Left kidney (tissue), 2 donors: ENCODE measurements around the gene RERE. TPM values are rescaled to one million over a fixed set of nuclear protein-coding genes. Genes with fewer than 3 reads are reported as not detected.
"Not testable (repeated sequence)": the region's sequence is repeated elsewhere in the genome, so short reads cannot be mapped to it uniquely, and the experiment has no call there.

Source experiments
- DNase-seq: peaks from one replicate; pipeline ENCODE4 v3.0.0-alpha.2; 2013
- polyA plus RNA-seq: library from polyadenylated mRNA; unstranded; fragments of 120-200 nt; gene quantifications from one replicate; pipeline ENCODE4 v1.2.1, GENCODE V29; 2013; ENCODE audit not compliant: insufficient read length

The RERE gene
- polyA plus RNA-seq, 1 donor, result 163 TPM

DNA sequence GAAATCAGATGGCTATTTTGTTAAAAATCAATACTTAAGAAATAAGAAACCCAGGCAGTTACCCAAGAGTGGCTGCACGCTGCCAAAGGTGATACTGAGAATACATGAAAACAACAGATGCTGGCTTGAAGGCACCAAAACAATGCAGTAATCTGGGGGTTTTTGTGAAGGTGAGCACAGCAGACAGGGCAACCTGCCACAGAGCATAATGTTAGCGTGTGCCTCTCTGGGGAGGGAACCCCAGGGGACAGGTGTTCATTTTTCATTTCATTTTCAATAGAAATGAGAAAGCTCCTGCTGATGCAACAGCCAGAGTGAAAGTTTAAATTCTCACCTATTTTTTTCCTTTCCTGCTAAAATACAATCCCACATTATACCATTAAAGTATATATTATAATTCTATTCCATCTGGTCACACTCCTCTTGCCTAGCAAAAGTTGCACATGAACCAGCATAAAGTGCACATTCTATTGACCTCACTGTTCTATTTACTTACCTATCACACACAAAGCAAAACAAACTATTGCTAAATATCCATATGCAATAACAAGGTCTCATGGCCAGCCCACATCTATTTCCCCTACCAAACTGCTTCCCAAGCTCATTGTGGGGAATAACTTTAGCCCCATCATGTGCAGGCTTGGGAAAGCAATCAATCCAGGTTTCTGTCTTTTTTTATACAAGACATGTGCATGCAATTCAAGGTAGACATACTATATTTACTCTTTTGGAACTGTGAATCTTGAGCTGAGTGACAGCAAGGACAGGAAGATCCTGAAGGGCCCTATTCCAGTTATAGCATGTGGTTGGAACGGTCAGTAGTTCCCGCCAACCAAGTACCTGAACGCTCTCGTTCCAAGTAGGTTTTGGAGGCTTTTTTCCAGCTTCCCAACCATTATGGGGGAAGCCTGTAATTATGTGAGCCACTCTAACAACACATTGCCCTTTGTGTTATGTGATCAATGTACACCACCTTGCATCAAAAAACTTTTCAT lies 173.6 kb downstream of the RERE start:
- no peak for DNase-seq

DNA sequence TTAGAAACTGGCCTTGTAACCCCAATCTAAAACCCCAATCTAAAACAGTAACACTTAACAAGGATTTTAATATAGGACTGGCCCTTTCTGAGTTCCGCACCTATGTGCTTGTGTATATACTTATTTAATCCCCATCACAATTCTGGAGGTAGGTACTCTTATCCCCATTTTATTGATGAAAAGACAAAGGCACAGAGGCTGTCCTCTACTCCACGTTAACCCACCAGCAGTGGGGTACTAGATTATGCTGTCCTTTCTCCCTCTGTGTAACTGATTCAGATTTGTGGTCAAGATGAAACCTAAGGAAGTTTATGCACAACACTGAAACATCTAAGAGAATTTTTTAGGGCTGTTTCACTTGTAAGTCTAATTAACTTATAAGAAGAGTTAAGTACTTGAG lies 175.3 kb downstream of the RERE start:
- DNase-seq, result no peak

DNA sequence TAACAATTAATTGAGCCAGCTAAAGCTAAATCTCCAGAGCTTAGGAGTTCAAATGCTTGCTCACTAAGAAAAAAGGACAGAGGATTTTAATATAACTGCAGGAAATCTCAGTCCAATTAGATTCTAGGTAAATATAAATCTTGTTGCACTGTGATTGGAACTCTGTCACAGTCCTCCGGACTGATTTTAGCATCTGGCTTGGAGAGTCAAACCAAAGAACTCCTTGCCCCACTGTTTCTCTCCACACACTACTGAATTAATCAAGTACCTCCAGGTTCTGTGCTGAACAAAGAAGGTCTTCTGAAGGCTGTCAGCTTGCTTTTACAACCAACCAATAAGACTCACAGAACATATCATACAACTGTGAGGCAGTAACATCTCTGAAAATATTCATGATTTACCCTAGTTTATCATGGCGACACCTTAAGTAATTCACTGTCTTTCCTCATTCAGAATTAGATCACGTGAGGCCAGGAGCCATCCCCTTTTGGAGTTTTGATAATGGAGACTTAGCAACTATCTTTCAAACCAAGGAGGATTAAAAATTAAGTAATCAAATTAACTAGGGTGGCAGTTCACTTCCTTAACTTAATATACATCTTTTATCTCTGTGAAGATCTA lies 176.0 kb downstream of the RERE start:
- no peak for DNase-seq

DNA sequence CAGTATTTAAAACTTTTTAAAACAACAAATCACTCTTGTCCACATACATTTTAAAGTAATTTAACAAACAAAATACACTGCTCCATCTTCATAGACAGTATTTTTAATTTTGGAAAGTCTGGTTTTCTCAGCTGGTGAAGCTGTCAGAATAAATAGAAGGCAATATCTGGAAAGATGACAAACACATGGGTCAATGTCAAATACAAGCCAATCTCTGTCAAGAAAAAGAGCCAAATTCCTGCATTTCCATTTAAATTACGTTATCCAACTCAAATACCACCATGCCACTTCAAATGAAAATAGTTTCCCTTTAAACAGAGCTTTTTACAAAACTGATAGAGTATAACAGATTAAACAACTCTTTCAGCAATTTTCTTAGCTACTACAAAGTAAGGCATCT lies 176.5 kb downstream of the RERE start:
- DNase-seq, result no peak

DNA sequence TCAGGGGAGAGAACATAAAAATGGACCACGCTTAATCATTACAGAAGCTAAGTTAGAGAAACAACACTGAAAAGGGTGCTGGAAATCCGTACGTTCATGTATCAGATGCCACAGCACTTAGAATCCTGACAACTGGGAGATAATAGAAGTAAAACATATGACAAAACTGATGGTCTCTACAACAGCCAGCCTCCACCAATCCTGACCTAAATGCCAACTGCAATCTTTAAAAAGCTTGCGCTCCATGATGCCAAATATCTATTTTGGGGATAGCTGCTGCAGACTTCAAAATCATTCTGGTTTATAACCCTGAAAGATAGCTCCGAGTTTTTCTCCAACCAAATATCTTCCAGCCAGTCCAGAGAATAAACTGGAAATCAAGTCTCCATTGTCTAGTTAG lies 178.3 kb downstream of the RERE start:
- no peak for DNase-seq

DNA sequence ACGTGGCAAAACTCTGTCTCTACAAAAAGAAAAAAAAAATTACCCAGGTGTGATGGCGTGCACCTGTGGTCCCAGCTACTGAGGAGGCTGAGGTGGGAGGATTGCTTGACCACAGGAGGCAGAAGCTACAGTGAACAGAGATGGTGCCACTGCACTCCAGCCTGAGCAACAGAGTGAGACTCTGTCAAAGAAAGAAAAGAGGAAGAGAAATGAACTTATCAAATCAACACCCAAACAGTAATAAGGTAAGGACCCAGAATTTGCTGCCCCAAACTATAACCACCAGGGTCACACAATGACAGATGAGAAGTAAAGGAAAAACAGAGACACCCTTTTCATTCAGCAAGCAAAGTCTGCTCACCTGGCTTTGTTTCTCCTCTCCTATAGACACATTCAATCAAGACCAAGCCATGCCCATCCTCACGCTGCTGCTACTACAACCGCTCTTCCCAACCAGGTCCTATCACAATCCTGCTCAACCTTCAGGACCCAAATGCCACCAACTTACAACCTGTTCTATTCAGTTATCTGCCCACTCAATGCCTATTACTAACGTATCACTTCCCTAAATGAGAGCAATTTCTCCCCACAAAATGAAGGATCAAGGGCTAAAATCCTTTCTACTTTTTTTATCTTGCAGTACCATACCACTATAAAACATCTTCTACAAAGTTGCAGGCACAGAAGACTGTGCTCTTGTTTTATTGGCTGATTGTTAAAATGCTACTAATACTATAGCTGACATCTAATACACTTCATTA lies 183.5 kb downstream of the RERE start:
- DNase-seq, result no peak

DNA sequence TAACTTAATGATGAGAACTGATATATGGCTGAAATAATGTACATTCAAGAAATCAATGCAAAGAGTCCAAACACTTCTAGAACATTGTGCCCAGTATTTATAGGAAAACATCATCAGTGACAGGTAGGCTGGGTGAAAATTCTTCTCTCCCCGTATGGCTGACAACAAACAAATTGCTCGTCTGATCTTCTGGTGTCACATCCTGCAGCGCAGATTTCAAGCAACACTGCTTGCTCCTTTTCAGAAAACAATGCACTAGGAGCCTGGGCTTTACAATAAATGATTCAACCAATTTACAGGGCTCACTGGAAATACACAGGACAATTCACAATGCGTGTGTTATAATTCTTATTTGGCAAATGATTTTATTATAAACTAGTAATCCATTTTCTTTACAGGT lies 185.3 kb downstream of the RERE start:
- no peak for DNase-seq

DNA sequence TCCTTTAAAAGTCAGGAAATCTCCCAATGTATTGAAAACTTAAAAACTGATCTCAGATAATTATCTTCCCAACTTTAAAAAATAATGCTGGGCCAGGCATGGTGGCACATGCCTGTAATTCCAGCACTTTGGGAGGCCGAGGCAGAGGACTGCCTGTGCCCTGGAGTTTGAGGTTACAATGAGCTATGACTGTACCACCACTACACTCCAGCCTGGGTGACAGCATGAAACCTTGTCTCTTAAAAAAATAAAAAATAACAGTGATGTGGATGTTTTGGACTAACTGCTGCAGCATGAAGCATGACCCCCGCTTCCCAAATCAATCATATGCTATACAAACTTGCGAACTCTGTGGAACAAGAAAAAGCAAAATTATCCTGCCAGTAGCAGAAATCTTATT lies 186.3 kb downstream of the RERE start:
- DNase-seq, result no peak

DNA sequence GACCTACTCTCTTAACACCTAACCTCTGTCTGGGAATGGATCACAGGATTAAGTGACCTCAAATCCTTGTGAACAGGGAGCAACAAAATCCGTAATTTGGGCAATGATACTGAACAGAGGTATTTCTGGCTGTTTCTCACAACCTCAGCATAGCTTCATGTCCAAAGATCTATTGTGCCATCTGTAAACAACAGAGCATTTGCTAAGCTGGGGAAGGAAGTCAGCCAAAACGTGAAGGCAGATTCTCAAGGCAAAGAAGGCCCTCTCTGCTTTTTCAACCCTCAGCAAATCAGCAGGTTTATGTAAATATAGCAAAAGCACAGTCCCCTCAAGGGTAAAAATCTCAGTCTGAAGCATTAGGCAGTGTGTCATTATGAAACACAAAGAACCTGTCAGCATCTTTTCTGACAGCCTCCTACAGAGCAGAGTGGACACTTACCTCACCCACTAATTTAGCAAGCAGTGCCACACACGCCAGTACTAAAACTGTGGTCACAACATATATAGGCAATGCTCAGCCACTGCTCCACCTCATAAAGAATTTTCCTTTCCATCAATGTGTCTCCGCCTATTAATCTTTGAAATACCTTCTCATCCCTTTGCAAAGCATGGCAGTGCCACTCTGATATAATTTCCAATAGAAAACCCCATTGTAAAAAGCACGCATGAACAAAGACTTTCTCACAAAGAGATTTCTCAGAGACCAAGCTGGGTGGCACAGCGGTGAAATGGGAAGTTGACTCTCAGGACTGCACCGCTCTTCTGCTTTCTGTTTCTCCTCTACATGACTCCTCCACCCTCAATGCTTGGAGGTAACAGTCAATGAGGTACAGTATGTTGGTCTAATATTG lies 188.0 kb downstream of the RERE start:
- no peak for DNase-seq

DNA sequence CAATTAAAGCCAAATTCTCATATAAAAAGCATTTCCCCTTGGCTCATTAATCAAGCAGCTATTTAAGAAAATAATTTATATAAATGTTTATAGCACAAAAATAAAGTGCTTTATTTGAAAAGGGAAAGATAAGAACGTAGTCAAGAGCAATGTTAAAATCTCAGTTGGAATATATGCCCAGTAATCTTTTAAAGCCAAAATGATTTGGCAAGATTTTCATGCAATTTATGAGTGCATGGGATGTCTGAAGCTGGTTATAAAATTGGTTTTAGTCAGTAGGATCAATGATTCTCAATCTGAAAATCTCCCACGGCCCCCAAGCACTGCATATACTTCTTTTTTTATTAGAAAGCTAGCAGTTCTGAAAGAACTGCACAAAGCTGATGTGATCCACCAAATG lies 188.8 kb downstream of the RERE start:
- no peak for DNase-seq

DNA sequence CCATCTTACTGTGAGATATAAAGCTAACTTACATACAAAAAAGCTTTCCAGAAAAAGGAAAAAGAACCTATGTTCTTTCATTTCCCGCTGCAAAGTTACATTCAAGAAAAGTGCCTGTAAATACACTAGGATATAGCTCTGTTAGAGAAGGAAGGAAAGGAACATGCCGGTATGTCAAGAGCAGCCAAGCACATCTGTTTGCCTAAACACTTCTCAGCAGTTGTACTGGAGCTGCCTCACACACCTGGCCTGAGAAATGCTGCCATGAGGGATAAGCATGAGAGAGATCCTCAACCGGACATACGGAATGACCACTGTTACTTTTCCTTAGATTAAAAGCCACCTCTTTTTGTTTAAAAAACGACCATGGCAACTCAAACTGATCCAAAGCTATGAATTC lies 189.7 kb downstream of the RERE start:
- no peak for DNase-seq

DNA sequence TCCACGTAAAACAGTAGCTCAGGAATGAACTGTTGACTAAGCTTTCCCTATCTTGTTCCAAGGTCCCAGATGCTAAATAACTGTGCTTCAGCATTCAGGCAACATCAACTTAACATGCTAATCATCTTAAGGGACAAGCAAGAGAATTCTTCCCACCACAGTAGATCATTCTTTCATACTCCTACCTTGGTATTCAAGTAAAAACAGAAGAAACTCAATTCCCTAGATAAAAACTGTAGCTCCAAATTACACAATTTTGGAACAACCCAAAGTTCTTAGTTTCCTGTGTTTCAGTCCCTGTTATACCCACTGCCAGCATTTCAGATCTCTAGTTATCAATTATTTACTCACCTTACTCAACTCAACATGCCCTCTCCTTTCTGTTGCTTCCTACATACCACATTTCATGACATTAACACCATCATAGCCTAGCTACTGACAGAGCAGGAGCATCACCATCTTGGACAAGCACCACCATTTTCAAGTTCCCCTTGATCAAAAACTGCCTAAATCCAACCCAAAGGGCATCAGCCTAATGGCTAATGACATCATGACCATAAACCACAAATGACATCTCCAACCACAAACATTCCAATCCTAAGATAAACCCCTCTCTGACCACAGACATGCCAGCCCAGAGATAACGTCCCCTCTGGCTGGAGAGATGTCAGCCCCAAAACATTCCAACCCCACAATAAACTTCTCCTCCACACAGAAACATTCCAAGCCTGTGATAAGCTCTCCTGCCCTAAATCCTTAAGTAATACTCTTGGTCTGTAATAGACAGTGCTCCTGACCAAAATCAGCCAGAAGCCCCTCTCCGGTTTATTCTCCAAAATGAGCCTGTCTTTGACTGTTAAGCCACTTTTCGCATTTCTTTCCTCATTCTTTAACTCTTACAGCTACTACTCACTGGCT lies 191.2 kb downstream of the RERE start:
- DNase-seq, result no peak

DNA sequence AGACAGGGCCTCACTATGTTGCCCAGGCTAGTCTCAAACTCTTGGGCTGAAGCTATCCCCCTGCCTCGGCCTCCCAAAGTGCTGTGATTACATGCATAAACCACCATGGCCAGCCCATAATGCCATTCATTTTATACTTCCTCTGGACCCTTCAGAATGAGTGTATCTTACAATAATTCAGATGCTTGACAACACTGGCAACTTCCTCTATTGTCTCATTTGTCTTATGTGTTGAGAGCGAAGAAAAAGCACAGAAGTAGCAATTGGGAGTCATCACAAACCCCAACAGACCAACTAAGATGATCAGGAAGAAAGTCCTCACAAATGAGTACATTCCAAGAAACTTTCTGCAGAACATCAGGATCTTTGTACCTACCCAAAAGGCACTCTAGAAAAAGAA lies 191.9 kb downstream of the RERE start:
- no peak for DNase-seq

DNA sequence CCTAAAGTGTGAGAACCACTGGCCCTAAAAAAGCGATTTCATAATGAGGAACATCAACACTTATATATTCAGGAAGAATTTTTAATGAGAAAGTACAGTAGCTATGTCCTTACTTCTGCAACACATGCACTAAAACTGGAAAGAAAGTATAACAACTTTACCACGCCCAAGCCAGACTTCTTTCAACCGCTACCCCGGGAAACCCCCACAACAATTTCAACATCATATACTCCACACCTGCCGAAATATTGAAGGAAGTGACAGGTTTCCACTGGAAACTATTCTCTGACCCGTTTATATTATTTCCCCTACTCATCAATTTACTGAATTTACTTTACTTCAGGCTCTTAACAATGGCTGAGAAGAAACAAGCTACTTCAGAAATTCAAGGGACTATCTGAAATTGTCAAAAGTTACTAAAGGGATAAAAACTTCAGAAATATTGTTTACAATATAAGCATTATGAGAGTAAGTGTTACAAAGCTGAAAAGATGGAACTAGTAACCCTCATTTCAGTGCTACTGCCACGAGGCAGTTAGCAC lies 193.7 kb downstream of the RERE start:
- DNase-seq, result not testable (repeated sequence)

DNA sequence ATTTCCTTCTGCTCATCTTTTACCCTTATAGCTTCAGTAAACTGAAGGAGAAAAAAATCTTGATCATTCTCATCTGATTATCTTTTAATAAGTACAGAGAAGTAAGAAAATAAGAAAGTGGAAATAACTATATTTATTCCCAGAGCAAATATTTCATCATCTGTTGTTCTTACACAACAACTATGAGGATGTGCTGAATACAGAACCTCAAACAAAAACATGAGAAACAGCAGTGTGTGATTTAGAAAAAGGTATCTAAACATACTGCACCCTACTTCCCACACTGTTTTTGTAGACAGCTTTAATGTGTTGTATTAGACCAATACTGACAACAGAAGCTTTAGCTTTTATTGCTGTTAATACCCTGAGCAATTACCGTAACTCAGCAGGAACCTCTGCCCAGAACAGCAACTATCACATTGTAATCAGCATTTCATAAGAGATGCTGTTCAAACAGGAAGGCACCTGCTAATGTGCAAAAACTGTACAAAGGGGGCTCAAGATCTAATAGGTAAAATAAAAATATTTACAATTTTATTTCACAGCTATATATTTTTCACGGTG lies 195.6 kb downstream of the RERE start:
- DNase-seq, result not testable (repeated sequence)

DNA sequence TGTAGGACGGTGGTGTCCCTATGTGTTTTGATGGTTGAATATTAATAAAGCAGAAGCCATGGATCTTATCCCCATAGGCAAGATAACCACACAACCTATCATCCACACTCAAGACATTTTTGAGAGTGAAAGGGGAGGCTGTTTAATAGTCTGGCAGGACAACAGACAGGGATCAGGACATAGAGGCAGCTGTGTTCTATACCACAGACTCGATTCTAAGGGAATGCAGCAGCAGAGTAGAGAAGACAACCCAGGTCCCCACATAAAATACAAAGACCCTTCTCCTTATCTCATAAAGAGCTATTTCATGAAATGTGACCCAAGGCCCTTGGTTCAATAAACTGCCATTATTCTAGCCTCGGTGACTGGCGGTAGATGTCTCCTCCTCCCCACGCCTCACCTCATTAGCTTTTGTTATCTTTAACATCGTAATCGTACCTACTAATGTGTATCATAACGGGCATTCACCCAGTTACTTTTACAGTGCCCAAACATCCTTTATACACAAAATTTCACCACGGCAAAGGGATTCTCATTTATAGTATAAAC lies 196.3 kb downstream of the RERE start:
- DNase-seq, result not testable (repeated sequence)

DNA sequence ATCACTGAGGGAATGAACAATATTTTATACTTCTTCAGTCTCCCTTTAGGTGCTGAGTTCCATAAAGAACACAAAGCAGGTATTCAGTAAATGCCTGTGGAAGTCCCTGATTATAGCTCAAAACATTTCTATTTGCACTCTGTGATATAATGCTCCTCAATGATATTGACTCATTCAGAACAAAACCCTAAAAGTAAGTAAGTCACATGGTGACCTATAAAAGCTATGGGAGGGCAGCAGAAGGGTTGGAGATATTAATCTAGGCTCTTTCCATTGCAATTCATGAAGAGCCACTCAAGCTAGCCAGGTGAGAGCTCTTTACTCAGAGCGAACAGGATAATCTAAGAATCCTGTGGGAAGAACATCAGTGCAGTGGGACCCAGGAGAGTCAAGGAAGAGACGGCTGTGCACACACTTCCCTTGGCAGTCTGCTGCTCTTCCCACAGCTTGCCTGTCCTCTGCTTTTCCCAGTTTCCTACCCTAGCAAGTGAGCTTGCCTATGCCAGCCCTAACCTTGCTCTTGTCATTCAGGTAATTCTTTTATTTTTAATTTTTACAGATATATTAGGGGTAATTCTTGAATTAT lies 197.4 kb downstream of the RERE start:
- not testable (repeated sequence) for DNase-seq

DNA sequence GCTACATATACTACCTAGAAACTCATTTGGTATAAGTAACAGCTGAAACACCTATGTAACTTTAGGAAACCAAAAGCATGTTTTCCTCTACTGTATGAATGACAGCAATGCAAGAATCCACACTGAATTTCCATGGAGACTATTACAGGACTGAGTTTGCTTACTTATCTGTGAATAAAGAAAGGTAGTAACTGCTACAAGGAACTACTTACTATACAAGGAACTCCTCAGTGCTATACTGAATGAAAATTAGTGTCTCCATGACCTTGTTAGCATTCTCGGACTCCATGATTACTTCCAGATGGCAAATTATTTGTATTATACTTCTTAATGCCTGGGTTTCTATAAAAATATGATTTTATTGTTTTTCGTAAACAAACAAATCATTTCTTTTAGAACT lies 198.0 kb downstream of the RERE start:
- DNase-seq, result not testable (repeated sequence)

DNA sequence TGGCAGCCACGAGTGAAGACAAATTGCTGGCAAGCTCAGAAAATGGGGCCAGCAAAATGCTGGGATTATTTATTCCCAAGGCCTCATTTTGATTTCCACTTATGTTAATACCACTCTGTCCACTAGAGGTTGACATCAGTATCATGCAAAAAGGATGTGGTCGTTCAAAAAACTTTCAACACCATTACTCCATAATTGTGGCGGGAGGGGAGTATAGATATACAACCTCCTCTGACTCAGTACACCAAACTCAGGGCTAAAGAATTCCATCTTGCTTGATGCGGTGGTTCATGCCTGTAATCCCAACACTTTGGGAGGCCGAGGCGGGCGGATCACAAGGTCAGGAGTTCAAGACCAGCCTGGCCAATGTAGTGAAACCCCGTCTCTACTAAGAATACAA lies 200.6 kb downstream of the RERE start:
- not testable (repeated sequence) for DNase-seq
